IMR-90 (cell line): ENCODE data around the gene PIK3R5. TPM values are rescaled to one million over a fixed set of nuclear protein-coding genes. Genes with fewer than 3 reads are reported as not detected.

Experiments used
- ATAC-seq: fragments of 200-7000 bp; cut with Tn5 transposase; 2 replicates; pipeline ENCODE4 v1.9.1; 2020; ENCODE audit warnings: low read depth, mild to moderate bottlenecking, moderate library complexity
- BruUV-seq: library from RNA; stranded (reverse); fragments of 400-500 nt; replicated peaks from 2 replicates; lab custom pipeline; 2021; lab: Mats Ljungman, UMichigan
- CTCF ChIA-PET: fragments of 300-600 bp; formaldehyde crosslinking; extraction: SDS; loops from one replicate; lab custom pipeline; 2021; ENCODE audit warnings: antibody characterized with exemption; lab: Yijun Ruan, JAX
- POLR2A ChIA-PET: fragments of 300-600 bp; sonication (Branson Sonifier 250); formaldehyde crosslinking; loops from one replicate; lab custom pipeline; 2022; ENCODE audit warnings: antibody characterized with exemption; ENCODE audit not compliant: unreplicated experiment; lab: Charles Lee
- DNase-seq: peaks from one replicate; pipeline ENCODE4 v3.0.0; 2013
- H2AFZ ChIP-seq: replicated peaks from 2 replicates; pipeline ENCODE3; 2013; ENCODE audit warnings: low read length, mild to moderate bottlenecking; ENCODE audit not compliant: poor library complexity
- H2AK5ac ChIP-seq: 2 replicates; pipeline ENCODE4 v1.6.1; 2013; ENCODE audit warnings: low read depth, low read length, inconsistent platforms
- H2AK9ac ChIP-seq: replicated peaks from 2 replicates; pipeline ENCODE3; 2013; ENCODE audit warnings: mild to moderate bottlenecking, low read depth, low read length, moderate library complexity; ENCODE audit not compliant: poor library complexity
- H2BK120ac ChIP-seq: 2 replicates; pipeline ENCODE4 v1.6.1; 2013; ENCODE audit warnings: low read depth, low read length, inconsistent platforms
- H2BK15ac ChIP-seq: 3 replicates; pipeline ENCODE4 v1.6.1; 2013; ENCODE audit warnings: low read depth, low read length, inconsistent platforms
- H2BK20ac ChIP-seq: 2 replicates; pipeline ENCODE4 v1.6.1; 2013; ENCODE audit warnings: low read depth, mild to moderate bottlenecking, inconsistent platforms, low read length, moderate library complexity
- H2BK5ac ChIP-seq: 2 replicates; pipeline ENCODE4 v1.6.1; 2013; ENCODE audit warnings: mild to moderate bottlenecking, low read depth, low read length, inconsistent platforms; ENCODE audit not compliant: poor library complexity, severe bottlenecking
- H3K14ac ChIP-seq: replicated peaks from 2 replicates; pipeline ENCODE4 v1.6.1; 2013; ENCODE audit warnings: low read depth, low read length, inconsistent platforms
- H3K18ac ChIP-seq: 2 replicates; pipeline ENCODE4 v1.6.1; 2013; ENCODE audit warnings: low read depth, low read length, control low read depth
- H3K23ac ChIP-seq: 2 replicates; pipeline ENCODE4 v1.6.1; 2013; ENCODE audit warnings: low read depth, low read length, inconsistent platforms
- H3K27ac ChIP-seq: 2 replicates; pipeline ENCODE4 v1.5.1; 2013; ENCODE audit warnings: mild to moderate bottlenecking, control low read depth, low read length; ENCODE audit not compliant: insufficient read depth
- H3K27me3 ChIP-seq: 2 replicates; pipeline ENCODE4 v1.6.1; 2013; ENCODE audit warnings: low read length; ENCODE audit not compliant: control insufficient read depth, insufficient read depth
- H3K36me3 ChIP-seq: 2 replicates; pipeline ENCODE4 v1.6.1; 2013; ENCODE audit warnings: low read length, mixed read lengths; ENCODE audit not compliant: control insufficient read depth, insufficient read depth
- H3K4ac ChIP-seq: 2 replicates; pipeline ENCODE4 v1.6.1; 2013; ENCODE audit warnings: low read depth, low read length, inconsistent platforms
- H3K4me1 ChIP-seq: 2 replicates; pipeline ENCODE4 v1.6.1; 2013; ENCODE audit warnings: low read length, mixed read lengths; ENCODE audit not compliant: control insufficient read depth, insufficient read depth
- H3K4me2 ChIP-seq: 2 replicates; pipeline ENCODE4 v1.6.1; 2013; ENCODE audit warnings: low read depth, mild to moderate bottlenecking, control low read depth, low read length, moderate library complexity
- H3K4me3 ChIP-seq: 2 replicates; pipeline ENCODE4 v1.5.1; 2013; ENCODE audit warnings: low read depth, mild to moderate bottlenecking, control low read depth, low read length, moderate library complexity; ENCODE audit not compliant: insufficient read depth
- H3K56ac ChIP-seq: 2 replicates; pipeline ENCODE4 v1.6.1; 2013; ENCODE audit warnings: low read length, inconsistent platforms; ENCODE audit not compliant: insufficient read depth; ENCODE audit errors: extremely low read depth
- H3K79me1 ChIP-seq, 2 experiments: 2 replicates each; pipeline ENCODE4 v1.6.1; 2013; ENCODE audit warnings: low read length in 2 of 2, inconsistent platforms in 1 of 2, low read depth in 1 of 2
- H3K9ac ChIP-seq: 2 replicates; pipeline ENCODE4 v1.6.1; 2013; ENCODE audit warnings: low read depth, low read length, control low read depth
- H3K9me1 ChIP-seq: 2 replicates; pipeline ENCODE4 v1.6.1; 2013; ENCODE audit warnings: low read length, inconsistent platforms; ENCODE audit not compliant: insufficient read depth
- H3K9me3 ChIP-seq: 2 replicates; pipeline ENCODE4 v1.6.1; 2013; ENCODE audit warnings: low read length; ENCODE audit not compliant: control insufficient read depth, insufficient read depth
- H4K20me1 ChIP-seq: 2 replicates; pipeline ENCODE4 v1.6.1; 2013; ENCODE audit warnings: low read length, inconsistent platforms; ENCODE audit not compliant: insufficient read depth
- H4K5ac ChIP-seq: 2 replicates; pipeline ENCODE4 v1.6.1; 2013; ENCODE audit warnings: mild to moderate bottlenecking, low read depth, low read length, control low read depth
- H4K8ac ChIP-seq, 2 experiments: 2 replicates each; pipeline ENCODE4 v1.6.1; 2013; ENCODE audit warnings: low read depth in 2 of 2, low read length in 2 of 2, control low read depth in 1 of 2, inconsistent platforms in 1 of 2
- H4K91ac ChIP-seq: 2 replicates; pipeline ENCODE4 v1.6.1; 2013; ENCODE audit warnings: low read depth, low read length, inconsistent platforms; ENCODE audit not compliant: insufficient read depth
- CEBPB ChIP-seq: IDR thresholded peaks from 2 replicates; pipeline ENCODE4 v1.6.1; 2012; ENCODE audit warnings: low read depth, low read length, improper control_type of control experiment
- CTCF ChIP-seq: conservative IDR thresholded peaks from 2 replicates; pipeline ENCODE4 v1.5.1; 2012; ENCODE audit warnings: mild to moderate bottlenecking, low read depth, low read length, improper control_type of control experiment
- MAZ ChIP-seq: IDR thresholded peaks from 2 replicates; pipeline ENCODE4 v1.6.1; 2012; ENCODE audit warnings: low read depth, mild to moderate bottlenecking, low read length, improper control_type of control experiment, moderate library complexity, borderline replicate concordance
- RAD21 ChIP-seq: IDR thresholded peaks from 2 replicates; pipeline ENCODE4 v1.6.1; 2012; ENCODE audit warnings: low read length, improper control_type of control experiment
- RFX5 ChIP-seq: IDR thresholded peaks from 2 replicates; pipeline ENCODE4 v1.8.0; 2012; ENCODE audit warnings: low read depth, mild to moderate bottlenecking, low read length, moderate library complexity
- SMC3 ChIP-seq: fragments of 150-350 bp; IDR thresholded peaks from 2 replicates; pipeline ENCODE4 v1.6.1; 2016; ENCODE audit warnings: low read depth, mild to moderate bottlenecking, antibody characterized with exemption, low read length, moderate library complexity
- WGBS, 2 experiments: methylation state at CpG; one replicate each; pipeline versions ENCODE4 v1.1.5 to v1.1.7; 2013; ENCODE audit warnings: missing lambda C conversion rate in 2 of 2; ENCODE audit not compliant: insufficient read length in 1 of 2; ENCODE audit errors: extremely low coverage in 2 of 2; 5-methylcytosine and 5-hydroxymethylcytosine counted together
- dilution Hi-C: fragments of 300-500 bp; cut with HindIII; formaldehyde crosslinking; loops from one replicate; pipeline ENCODE4 v1.14.3; 2018; ENCODE audit warnings: low sequenced_read_pairs; ENCODE audit not compliant: unreplicated experiment
- in situ Hi-C: fragments of 300-500 bp; cut with MboI; formaldehyde crosslinking; loops from 3 replicates; pipeline ENCODE4 v1.14.3; 2019; ENCODE audit warnings: low sequenced_read_pairs, inconsistent platforms, mixed read lengths
- intact Hi-C: fragments of 100-400 bp; cut with micrococcal nuclease; formaldehyde crosslinking; loops from 2 replicates; pipeline ENCODE4 v1.10.0; 2022
- polyA plus RNA-seq, 3 experiments: library from polyadenylated mRNA; depleted of rRNA; stranded (reverse); fragments of >200 nt; gene quantifications; 2 replicates each; pipeline ENCODE4 v1.2.3, GENCODE V29; 2012; ENCODE audit warnings: low replicate concordance in 1 of 3
- total RNA-seq: library from RNA; depleted of rRNA; stranded (reverse); fragments of >200 nt; gene quantifications from 2 replicates; pipeline ENCODE4 v1.2.3, GENCODE V29; 2012

PIK3R5 gene
- total and polyA plus RNA-seq, 2 of the 4 experiments (the other 2 are of a cell fraction): not detected

GRCh38 chr17:9006175-9006767, 40.8 kb upstream of the PIK3R5 start:
- 44% methylated on average over 3 of the region's 7 CpGs; no CpG with 5 or more reads in 1 of the 2 experiments for WGBS, 2 experiments
- no peaks in the 10 kb centered on the region for H3K9me3 ChIP-seq
- no peak overlapping the region for H3K14ac ChIP-seq
- H3K27me3 ChIP-seq: peaks cover 32% of the 10 kb centered on the region
- ChIA-PET POLR2A (no interaction called here), CTCF (no interaction called here)
- no peak overlapping the region for H2BK5ac ChIP-seq
- H3K4me2 ChIP-seq: no peak overlapping the region
- no peaks in the 10 kb centered on the region for H3K9me1 ChIP-seq
- no peak overlapping the region for H2AFZ ChIP-seq
- H4K5ac ChIP-seq: no peak overlapping the region
- no peak overlapping the region for H3K4ac ChIP-seq
- no peak overlapping the region for H3K4me3 ChIP-seq
- H4K20me1 ChIP-seq: no peaks in the 10 kb centered on the region
- H2AK9ac ChIP-seq: no peak overlapping the region
- H3K9ac ChIP-seq: no peak overlapping the region
- DNase-seq (no peak), ATAC-seq (no peak)
- no peak overlapping the region for H2BK15ac ChIP-seq
- H2AK5ac ChIP-seq: no peak overlapping the region
- in situ Hi-C loops: no loop called here
- TF ChIP-seq RAD21 (no peak), MAZ (no peak), CEBPB (no peak), RFX5 (no peak), CTCF (no peak), SMC3 (no peak)
- H2BK20ac ChIP-seq: no peak overlapping the region
- H3K18ac ChIP-seq: no peak overlapping the region
- H2BK120ac ChIP-seq: no peak overlapping the region
- H3K23ac ChIP-seq: no peak overlapping the region
- H4K8ac ChIP-seq: no peak overlapping the region
- H3K36me3 ChIP-seq: no peaks in the 10 kb centered on the region
- no TSS peak for BruUV-seq
- dilution Hi-C loops: no loop called here
- no peak overlapping the region for H3K27ac ChIP-seq
- no peaks in the 10 kb centered on the region for H3K4me1 ChIP-seq
- H4K91ac ChIP-seq: no peak overlapping the region
- intact Hi-C loops: no loop called here
- H3K56ac ChIP-seq: no peak overlapping the region
- H3K79me1 ChIP-seq: no peaks in the 10 kb centered on the region
